Osteocyte (in vitro differentiated cells): ENCODE measurements around the gene PAX5. TPM values are rescaled to one million over a fixed set of nuclear protein-coding genes. Genes with fewer than 3 reads are reported as not detected.

Experiments used
- DNase-seq: peaks from one replicate; pipeline ENCODE4 v3.0.0; 2021; ENCODE audit warnings: mixed read lengths; ENCODE audit not compliant: unreplicated experiment; ENCODE audit errors: extremely low spot score
- H3K27ac Mint-ChIP-seq: one replicate; pipeline ENCODE4 v1.8.0; 2021; ENCODE audit warnings: mild to moderate bottlenecking, mixed read lengths; ENCODE audit not compliant: unreplicated experiment
- H3K27me3 Mint-ChIP-seq: one replicate; pipeline ENCODE4 v1.8.0; 2021; ENCODE audit warnings: mixed read lengths; ENCODE audit not compliant: unreplicated experiment
- H3K36me3 Mint-ChIP-seq: one replicate; pipeline ENCODE4 v1.8.0; 2021; ENCODE audit warnings: mixed read lengths; ENCODE audit not compliant: unreplicated experiment
- H3K4me1 Mint-ChIP-seq: one replicate; pipeline ENCODE4 v1.8.0; 2021; ENCODE audit warnings: mixed read lengths; ENCODE audit not compliant: unreplicated experiment
- H3K4me3 Mint-ChIP-seq: one replicate; pipeline ENCODE4 v1.8.0; 2021; ENCODE audit warnings: mild to moderate bottlenecking, moderate library complexity, mixed read lengths; ENCODE audit not compliant: unreplicated experiment
- H3K9me3 Mint-ChIP-seq: one replicate; pipeline ENCODE4 v1.8.0; 2021; ENCODE audit warnings: mixed read lengths; ENCODE audit not compliant: unreplicated experiment
- CTCF ChIP-seq: fragments of 200-600 bp; sonication (generic); IDR thresholded peaks from 2 replicates; pipeline ENCODE4 v1.5.0; 2021; ENCODE audit warnings: antibody characterized with exemption, mild to moderate bottlenecking, moderate library complexity
- total RNA-seq: library from RNA; stranded (reverse); gene quantifications from 2 replicates; pipeline ENCODE4 v1.2.1, GENCODE V29; 2021

The PAX5 gene
- total RNA-seq, 1 donor from 2014 or later, result not detected

- no peak for TF ChIP-seq CTCF
- no peak for DNase-seq
- no peak overlapping the region for H3K4me3 Mint-ChIP-seq
- no peaks in the 10 kb centered on the region for H3K36me3 Mint-ChIP-seq
- H3K4me1 Mint-ChIP-seq, result no peaks in the 10 kb centered on the region
- no peak overlapping the region for H3K27ac Mint-ChIP-seq
- peaks cover 56% of the 10 kb centered on the region for H3K27me3 Mint-ChIP-seq
- H3K9me3 Mint-ChIP-seq, result no peaks in the 10 kb centered on the region
Measured at GRCh38 chr9:36855448-36856315, 178.4 kb downstream of the PAX5 start.

- Mint-ChIP-seq H3K4me1 (no peaks in the 10 kb centered on the region), H3K27me3 (peaks cover 51% of the 10 kb centered on the region), H3K36me3 (no peaks in the 10 kb centered on the region), H3K27ac (no peak overlapping the region), H3K9me3 (no peaks in the 10 kb centered on the region), H3K4me3 (no peak overlapping the region)
- TF ChIP-seq CTCF, result no peak
- no peak for DNase-seq
Measured at GRCh38 chr9:36854751-36855150, 179.3 kb downstream of the PAX5 start.

- H3K27ac Mint-ChIP-seq, result no peak overlapping the region
- DNase-seq, result no peak
- H3K36me3 Mint-ChIP-seq, result no peaks in the 10 kb centered on the region
- H3K9me3 Mint-ChIP-seq, result no peaks in the 10 kb centered on the region
- H3K4me1 Mint-ChIP-seq, result no peaks in the 10 kb centered on the region
- no peak overlapping the region for H3K4me3 Mint-ChIP-seq
- TF ChIP-seq CTCF, result no peak
- peaks cover 50% of the 10 kb centered on the region for H3K27me3 Mint-ChIP-seq
Measured at GRCh38 chr9:36854034-36854433, 180.0 kb downstream of the PAX5 start.

GRCh38 chr9:36853233-36853632 is 180.8 kb downstream of the PAX5 start:
- H3K36me3 Mint-ChIP-seq, result no peaks in the 10 kb centered on the region
- H3K27me3 Mint-ChIP-seq, result peaks cover 49% of the 10 kb centered on the region
- no peak overlapping the region for H3K27ac Mint-ChIP-seq
- no peaks in the 10 kb centered on the region for H3K4me1 Mint-ChIP-seq
- DNase-seq, result no peak
- no peak overlapping the region for H3K4me3 Mint-ChIP-seq
- H3K9me3 Mint-ChIP-seq, result no peaks in the 10 kb centered on the region
- no peak for TF ChIP-seq CTCF

- H3K4me3 Mint-ChIP-seq, result no peak overlapping the region
- no peak for TF ChIP-seq CTCF
- H3K27me3 Mint-ChIP-seq, result peaks cover 51% of the 10 kb centered on the region
- H3K4me1 Mint-ChIP-seq, result no peaks in the 10 kb centered on the region
- H3K27ac Mint-ChIP-seq, result no peak overlapping the region
- no peak for DNase-seq
- no peaks in the 10 kb centered on the region for H3K9me3 Mint-ChIP-seq
- no peaks in the 10 kb centered on the region for H3K36me3 Mint-ChIP-seq
Measured at GRCh38 chr9:36849943-36850342, 184.1 kb downstream of the PAX5 start.
